Fibroblast of peridontal ligament (primary cell): ENCODE results near the gene COL9A1.
"Not testable (repeated sequence)": the region's sequence is repeated elsewhere in the genome, so short reads cannot be mapped to it uniquely, and the experiment has no call there.

Source experiments
- DNase-seq: peaks from one replicate; pipeline ENCODE4 v3.0.0-alpha.2; 2010; ENCODE audit errors: extremely low read depth

COL9A1 gene

DNA sequence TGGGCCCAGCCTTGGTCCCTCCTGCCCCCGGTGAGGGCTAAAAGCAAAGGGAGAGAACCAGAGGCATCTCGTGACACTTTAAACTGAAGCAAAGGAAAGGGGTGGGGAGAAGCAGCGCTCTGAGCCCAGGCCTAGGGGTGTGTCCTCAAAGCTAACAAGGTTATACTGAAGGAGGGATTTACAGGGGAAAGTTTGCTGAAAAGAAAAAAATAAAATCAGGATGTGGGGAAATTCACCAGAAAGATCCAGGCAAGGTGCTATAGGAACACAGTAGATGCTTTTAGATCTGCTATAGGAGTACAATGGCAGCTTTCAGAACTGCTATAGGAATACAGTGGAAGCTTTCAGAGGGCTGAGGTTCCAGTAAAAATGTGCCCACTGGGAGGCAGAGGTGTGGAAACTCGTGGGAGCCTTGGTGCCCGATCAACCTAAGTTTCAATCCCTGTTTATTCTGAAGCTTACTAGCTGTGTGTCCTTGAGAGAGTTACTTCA, at the start of gene COL9A1:
TSS of gene COL9A1 (minus strand) at position 51 of the 492 bp plus-strand sequence. CDS start 160 bp downstream, outside the sequence.
- DNase-seq: no peak

DNA sequence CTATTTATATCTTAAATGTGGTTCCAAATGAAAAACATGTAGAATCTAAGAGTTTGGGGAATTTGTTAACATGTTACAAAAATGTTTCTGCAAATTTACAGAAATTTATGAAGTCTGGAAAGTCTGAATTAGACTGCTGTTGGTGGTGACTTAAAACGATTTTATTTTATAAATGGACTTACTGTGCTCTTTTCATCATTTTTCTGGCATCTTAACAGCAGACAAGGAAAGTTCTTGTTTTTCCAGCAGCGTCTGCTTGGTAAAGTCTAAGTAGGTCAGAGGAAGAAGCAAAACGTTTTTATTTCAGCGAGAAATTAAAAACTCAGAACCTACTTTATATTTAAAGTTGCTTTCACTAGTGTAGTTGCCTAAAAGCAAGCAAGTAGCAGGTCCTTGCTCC, 48.6 kb upstream of the COL9A1 start:
- DNase-seq: no peak

DNA sequence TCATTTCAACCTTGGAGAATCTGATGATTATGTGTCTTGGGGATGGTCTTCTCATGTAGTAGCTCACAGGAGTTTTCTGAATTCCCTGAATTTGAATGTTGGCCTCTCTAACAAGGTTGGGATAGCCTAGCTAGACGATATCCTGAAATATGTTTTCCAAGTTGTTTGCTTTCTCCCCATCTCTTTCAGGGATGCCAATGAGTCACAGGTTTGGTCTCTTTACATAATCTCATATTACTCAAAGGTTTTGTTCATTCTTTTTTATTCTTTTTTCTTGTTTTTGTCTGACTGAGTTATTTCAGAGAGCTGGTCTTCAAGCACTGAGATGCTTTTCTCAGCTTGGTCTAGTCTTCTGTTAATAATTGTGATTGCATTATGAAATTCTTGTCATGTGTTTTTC, 42.7 kb upstream of the COL9A1 start:
- DNase-seq: no peak

- DNase-seq: no peak
Measured at GRCh38 chr6:70343313-70343712, 40.4 kb upstream of the COL9A1 start.

- DNase-seq: not testable (repeated sequence)
Measured at GRCh38 chr6:70339810-70340209, 36.9 kb upstream of the COL9A1 start.

- no peak for DNase-seq
Measured at GRCh38 chr6:70338775-70339174, 35.9 kb upstream of the COL9A1 start.

- no peak for DNase-seq
Measured at GRCh38 chr6:70337743-70338105, 34.8 kb upstream of the COL9A1 start.

- no peak for DNase-seq
Measured at GRCh38 chr6:70336996-70337742, 34.3 kb upstream of the COL9A1 start.

GRCh38 chr6:70327036-70327435, 24.2 kb upstream of the COL9A1 start:
- DNase-seq: no peak

DNA sequence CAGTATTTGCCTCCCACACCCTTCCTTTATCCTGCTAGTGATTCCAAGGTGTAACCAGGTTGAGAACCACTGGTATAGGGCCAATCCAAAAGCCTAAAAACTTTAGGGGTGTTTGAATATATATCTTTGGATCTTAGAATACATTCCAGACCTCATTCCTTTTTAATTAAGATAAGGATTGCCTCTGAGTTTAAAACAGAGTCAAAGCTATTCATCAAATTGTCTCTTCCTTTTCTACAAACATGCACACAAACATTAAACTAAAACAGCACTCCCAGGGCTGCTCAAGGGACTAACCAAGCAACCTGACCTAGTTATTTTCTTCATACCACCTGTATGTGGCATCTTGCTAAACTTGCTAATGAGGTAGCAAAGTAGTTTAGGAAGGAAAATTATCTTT, 22.1 kb upstream of the COL9A1 start:
- no peak for DNase-seq

GRCh38 chr6:70317799-70318198, 14.9 kb upstream of the COL9A1 start:
- DNase-seq: not testable (repeated sequence)

- DNase-seq: no peak
Measured at GRCh38 chr6:70315079-70315751, 12.3 kb upstream of the COL9A1 start.

DNA sequence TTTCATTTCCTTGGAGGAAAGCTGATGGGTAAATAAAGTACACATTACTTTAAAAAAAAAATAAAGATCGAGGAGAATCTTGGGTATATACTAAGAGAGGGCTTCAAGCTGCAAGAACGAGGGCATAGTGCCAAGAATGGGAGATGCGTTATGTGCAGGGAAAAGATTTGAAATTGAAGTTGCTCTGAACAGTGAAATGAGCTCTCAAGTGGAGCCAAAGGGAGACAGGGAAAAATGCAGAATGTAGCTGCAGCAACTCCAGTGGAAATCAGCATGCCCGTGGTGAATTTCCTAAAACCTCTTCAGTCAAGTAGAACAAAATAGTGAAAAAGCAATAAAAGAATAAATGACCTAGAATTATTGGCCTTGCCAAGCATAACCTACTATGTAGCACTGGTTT, 11.4 kb upstream of the COL9A1 start:
- DNase-seq: no peak

DNA sequence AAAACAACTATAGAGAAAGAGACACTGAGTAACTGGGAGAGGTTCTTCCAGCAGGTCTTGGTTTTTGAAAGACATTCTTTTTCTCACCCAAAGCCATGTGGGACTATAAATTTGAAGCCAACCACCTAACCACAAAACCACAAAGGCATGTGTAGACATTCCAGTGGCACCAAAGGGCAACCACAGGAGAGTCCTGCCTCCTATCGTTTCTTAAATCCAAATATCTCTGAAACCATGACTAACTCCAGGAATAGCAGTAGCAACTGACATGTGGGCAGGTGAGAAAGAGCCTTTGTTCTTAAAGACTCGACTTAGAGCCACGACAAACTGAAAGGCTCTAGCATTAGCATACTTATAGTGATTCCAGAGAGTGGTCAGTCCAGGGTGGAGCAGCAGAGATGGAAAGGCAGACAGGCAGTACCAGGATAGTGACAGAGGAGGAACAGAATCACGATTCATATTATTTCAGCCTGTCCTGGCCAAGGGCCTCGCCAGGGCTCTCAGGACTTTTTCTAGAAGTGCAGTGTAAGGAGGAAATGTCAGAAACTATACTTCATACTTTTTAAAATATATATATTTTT, 9.4 kb upstream of the COL9A1 start:
- peak; percentile 53 for DNase-seq

DNA sequence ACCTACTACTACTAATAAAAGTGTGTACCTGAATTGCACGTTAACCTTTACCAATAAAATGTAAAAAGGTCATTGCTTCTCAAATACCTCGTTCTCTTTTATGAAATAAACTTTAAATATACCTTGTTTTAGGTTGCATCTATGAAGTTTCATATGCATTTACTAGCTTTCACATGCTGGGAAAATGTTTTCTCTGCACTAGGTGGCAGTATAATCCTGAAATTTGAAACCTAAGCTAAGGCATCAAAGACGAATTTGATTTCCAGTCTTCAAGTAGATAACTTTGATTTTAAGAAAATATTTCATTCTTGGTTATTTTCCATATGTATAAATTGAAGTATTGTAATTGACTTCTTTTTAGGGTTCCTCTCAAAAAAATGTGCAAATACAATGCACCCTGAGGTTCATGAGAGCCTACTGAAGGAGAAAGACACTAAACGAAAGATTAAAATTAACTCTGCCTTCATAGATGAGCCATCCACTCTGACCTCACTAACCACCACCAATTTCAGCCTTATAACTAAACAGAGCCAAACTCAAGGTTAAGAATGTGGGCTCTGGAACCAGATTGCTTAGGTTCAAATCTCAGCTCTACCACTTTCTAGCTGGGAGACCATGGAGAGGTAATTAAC, 7.3 kb upstream of the COL9A1 start:
- DNase-seq: peak; percentile 68

- DNase-seq: no peak
Measured at GRCh38 chr6:70309243-70309642, 6.4 kb upstream of the COL9A1 start.

DNA sequence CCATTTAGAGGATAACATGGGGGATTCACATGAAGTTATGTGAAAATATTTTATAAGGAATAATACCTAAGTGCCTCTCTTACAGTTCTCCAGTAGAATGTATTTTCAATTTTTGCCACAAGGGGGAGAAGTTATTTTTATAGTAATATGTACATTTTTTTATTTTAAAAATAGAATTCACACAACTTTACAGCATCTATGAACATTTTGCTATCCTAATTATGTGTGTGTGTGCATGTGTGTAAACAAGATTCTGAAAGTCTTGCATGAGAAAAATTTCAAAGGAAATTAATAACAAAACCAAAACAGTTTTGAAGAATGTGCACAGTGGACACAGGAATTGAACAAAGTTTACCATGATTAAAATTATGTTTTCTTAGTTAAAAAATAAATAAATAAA, 5.3 kb upstream of the COL9A1 start:
- DNase-seq: not testable (repeated sequence)

DNA sequence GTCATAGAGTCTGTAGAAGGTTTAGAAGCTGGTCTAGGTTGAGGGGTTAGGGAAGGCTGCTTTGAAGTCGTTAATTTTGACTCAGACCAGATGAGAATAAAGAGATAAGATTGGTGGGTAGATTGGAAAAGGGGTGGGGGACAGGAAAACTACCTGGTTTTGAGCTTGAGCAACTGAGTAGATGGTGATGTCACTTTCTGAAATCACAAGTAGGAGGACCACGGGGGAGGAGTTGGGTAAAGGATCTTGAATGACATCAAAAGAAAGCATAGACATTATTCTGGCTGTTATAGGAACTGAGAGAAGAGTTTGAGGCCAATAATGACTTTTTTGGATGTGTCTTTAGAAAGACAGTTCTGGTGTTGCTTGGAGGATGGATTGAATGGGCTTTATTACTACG, 4.1 kb upstream of the COL9A1 start:
- DNase-seq: no peak

- DNase-seq: no peak
Measured at GRCh38 chr6:70304616-70305015, 1.7 kb upstream of the COL9A1 start.

GRCh38 chr6:70299456-70299855, 3.4 kb downstream of the COL9A1 start:
- DNase-seq: no peak

- DNase-seq: no peak
Measured at GRCh38 chr6:70298068-70298467, 4.8 kb downstream of the COL9A1 start.

GRCh38 chr6:70292193-70292592, 10.7 kb downstream of the COL9A1 start:
- DNase-seq: no peak
